ENCODE data around the gene ABCC1.
"Not testable (repeated sequence)": the region's sequence is repeated elsewhere in the genome, so short reads cannot be mapped to it uniquely, and the experiment has no call there.

Gene ABCC1

DNA sequence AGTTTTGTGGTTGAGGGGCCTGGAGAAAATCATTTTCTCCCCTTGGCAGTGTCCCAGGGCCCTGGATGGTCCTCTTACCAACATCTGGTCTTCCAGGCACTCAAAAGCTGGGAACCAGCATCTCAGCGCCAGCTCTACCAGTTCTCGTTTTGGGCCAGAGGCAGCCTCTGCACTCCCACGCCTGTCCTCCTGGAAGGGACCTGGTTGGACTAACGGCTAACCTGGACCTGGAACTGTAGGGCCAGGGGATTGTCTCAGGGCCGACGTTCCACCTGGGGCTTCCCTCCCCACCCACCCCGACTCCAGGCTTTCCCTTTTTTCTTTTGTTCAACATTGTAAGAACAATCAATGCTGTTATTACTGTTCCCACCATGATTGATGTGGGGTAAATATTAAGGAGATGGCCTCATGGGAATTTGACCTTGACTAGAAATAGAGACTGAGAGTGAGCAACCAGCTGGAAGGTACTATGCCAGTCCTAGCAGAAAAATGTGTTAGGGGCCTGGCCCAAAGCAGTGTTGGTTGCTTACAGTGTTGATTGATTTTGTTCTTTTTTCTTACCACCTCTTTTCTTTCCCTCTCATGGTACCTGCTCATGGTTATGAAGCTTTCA is 192.5 kb downstream of the ABCC1 start:
- DNase-seq (ENCODE audit: low read depth): no peak

DNA sequence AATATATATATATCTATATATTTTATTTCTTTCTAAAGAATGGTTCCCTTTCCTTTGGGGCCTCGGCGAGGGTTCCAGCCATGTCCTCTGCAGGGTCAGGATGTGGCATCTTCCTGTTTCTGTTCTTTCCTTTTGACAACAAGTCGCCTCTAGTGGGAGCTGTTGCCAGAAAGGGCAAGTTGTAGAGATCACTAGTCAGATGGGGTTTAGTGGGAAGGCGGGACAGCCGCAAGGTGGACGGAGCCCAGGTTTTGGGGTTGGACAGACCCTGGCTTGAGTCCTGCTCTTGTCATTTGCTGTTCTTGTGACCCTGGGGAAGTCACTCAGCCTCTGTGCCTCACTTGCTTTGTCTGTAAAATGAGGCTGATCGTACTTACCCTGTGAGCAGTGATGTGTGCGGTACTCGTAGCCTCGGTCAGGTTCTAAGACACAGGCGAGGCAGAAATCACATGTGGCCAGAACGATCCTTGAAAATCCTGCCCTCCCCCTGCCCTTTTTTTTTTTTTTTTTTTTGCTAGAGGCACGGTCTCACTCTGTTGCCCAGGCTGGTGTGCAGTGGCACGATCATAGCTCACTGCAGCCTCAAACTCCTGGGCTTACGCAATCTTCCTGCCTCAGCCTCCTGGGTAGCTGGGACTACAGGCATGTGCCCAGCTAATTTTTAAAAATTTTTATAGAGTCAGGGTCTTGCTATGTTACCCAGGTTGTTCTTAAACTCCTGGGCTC is 193.8 kb downstream of the ABCC1 start:
- DNase-seq (ENCODE audit: low read depth): peak; percentile 58

DNA sequence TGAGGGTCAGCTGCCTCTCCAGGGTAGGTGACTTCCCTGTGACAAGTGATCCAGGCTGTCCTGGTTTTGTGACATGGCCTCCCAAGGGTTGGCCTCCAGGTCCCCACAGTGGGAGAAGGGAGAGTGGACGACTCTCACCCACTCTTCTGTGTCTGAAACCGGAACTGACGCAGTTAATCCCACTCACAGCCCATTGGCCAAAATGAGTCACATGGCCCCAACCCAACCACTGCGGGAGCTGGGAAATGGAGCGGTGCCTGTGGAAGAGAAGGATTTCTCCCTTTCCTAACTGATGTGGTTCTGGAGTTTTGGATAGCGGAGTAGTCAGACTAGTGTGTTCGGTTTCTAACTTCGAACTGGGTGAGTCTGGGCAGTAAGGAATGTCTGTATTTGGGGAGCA is 194.5 kb downstream of the ABCC1 start:
- no peak for DNase-seq (ENCODE audit: low read depth)

DNA sequence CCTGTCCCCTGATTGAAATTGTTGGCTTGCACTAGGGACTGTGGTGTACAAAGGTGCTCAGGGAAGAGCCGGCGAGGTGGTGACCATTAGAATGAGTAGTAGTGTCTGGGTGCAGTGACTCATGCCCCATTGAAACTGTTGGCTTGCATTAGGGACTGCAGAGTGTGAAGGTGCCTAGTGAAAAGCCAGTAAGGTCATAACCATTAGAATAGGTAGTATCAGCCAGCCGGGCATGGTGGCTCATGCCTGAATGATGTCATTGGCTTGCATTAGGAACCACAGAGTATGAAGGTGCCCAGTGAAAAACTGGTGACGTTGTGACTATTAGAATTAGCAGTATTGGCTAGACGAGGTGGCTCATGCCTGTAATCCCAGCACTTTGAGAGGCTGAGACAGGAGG is 195.0 kb downstream of the ABCC1 start:
- no peak for DNase-seq (ENCODE audit: low read depth)

DNA sequence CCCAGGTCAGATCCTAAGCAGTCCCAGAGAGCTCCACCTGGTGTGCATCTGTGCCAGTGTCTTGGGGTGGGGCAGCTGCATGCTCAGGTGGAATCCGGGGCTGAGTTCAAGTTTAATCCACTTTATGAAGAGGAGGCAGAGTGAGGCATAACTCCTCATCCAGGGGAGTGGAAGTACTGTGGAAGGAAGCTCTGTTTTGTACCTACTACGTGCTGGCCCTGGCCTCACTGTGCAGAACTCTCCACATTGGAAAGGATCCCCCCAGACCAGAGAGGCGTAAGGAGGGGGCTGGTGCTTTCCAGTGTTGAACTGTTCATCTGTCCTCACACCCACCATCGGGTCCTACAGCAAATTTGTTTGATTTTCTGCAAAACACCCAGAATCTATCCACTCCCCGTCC is 195.9 kb downstream of the ABCC1 start:
- DNase-seq (ENCODE audit: low read depth): no peak

DNA sequence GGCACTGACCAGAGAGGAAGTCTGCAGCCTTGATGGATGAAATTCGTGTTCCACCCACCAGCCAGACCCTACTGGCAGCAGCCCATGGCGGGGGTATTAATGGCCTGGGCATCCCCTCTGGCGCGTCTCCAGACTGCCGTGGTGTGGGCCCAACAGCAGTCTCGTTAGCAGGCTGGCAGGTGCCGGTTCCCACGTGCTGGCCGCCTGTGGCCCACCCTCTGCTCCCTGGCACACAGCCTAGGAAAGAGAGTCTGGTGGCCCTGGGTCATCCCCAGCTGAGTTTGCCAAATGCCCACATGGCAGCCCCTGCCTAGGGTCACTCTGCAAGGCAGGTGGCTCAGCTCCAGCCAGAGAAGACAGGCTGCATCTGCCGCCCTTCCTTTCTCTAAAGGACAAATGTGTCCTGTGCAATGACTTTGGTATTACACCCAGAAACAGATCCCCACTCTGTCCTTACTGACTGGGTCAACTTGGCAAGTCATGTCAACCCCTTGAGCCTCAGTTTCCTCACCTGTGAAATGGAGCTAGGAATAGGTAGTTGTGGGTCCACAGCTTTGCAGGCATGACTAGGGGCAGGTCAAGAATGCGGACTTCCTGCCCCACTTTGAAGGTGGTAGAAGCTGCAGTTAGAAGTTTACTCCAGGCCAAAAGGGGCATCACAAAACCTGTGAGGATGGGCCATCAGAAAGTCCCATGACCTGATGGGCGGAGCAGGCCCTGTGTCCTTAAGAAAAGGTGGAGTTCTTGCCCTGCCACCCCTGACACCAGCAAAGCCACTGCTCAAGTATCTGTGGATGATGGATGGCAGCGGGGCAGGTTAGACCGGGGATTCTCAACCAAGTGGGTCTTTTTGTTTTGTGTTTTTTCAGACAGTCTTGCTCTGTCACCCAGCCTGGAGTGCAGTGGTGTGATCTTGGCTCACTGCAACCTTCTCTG is 197.2 kb downstream of the ABCC1 start:
- DNase-seq (ENCODE audit: low read depth): no peak

DNA sequence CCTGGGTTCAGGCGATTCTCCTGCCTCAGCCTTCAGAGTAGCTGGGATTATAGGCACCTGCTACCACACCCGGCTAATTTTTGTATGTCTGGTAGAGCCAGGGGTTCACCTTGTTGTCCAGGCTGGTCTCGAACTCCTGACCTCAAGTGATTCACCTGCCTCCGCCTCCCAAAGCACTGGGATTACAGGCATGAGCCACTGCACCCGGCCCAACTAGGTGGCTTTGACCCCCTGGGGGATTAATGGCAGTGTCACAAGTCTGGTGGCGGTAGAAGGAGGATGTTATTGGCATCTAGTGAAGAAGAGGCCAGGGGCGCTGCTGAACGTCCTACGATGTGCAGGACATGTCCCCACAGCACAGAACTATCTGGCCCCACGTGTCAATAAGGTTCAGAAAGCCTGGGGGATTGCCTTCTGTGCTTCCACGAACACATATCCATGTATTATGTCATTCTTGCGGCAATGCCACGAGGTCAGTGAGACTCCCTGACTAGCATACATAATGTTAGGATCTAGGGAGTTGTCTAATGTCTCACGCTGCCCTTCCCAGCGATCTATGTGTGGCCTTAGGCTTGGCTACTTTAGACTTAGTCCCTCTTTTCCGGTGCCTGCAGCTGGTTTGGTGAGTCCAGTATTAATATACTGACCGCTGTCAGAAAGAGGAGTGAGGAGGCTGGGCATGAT is 198.0 kb downstream of the ABCC1 start:
- no peak for DNase-seq (ENCODE audit: low read depth)

DNA sequence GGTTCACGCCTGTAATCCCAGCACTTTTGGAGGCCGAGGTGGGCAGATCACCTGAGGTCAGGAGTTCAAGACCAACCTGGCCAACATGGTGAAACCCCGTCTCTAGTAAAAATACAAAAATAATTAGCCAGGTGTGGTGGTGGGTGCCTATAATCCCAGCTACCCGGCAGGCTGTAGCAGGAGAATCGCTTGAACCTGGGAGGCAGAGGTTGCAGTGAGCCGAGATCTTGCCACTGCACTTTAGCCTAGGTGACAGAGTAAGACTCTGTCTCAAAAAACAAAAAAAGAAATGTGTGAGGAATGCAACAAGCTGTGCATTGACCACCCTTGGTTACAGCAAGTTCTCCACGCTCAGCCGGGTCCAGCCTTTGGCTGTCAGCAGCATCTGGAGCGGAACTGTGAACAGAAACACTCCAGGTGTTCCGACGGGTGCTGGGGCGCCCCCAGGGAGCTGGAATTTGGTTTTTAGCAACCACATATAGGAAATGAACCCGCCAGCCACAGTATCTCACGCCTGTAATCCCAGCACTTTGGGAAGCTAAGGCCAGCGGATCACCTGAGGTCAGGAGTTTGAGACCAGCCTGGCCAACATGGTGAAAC is 198.7 kb downstream of the ABCC1 start:
- DNase-seq (ENCODE audit: low read depth): not testable (repeated sequence)

DNA sequence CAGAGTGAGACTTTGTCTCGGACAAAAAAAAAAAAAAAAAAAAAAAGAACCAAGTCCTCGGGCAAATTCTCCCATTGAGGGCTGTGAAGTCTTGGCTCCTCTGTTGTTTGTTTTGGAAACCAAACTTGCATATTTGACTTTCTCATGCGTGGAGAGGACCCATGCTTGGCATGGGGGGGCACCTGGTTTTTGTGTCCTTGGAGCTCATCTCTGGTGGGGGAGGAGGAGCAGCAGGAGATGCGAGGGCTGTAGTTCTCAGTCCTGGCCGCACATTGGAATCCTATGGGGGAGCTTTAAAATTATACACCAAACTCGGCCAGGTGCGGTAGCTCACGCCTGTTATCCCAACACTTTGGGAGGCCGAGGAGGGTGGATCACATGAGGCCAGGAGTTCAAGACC is 199.3 kb downstream of the ABCC1 start:
- no peak for DNase-seq (ENCODE audit: low read depth)

DNA sequence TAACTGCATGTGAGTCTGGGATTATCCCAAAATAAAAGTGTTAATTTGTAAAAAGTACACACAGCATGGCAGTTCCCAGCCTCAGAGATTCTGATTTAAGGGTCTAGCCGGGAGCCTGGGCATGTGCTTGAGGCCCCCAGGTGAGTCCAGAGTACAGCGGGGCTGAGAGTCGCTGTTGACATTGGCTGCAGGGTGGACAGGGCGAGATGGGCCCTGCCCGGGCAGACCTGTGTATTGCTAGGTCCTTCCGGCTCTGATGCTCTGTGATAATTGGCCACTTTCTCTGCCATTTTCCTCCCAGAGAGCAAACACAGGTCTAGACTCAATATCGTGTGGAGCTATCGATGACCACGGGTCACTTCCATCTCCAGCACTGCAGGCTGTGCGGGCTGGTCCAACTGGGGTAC is 200.3 kb downstream of the ABCC1 start:
- no peak for DNase-seq (ENCODE audit: low read depth)

DNA sequence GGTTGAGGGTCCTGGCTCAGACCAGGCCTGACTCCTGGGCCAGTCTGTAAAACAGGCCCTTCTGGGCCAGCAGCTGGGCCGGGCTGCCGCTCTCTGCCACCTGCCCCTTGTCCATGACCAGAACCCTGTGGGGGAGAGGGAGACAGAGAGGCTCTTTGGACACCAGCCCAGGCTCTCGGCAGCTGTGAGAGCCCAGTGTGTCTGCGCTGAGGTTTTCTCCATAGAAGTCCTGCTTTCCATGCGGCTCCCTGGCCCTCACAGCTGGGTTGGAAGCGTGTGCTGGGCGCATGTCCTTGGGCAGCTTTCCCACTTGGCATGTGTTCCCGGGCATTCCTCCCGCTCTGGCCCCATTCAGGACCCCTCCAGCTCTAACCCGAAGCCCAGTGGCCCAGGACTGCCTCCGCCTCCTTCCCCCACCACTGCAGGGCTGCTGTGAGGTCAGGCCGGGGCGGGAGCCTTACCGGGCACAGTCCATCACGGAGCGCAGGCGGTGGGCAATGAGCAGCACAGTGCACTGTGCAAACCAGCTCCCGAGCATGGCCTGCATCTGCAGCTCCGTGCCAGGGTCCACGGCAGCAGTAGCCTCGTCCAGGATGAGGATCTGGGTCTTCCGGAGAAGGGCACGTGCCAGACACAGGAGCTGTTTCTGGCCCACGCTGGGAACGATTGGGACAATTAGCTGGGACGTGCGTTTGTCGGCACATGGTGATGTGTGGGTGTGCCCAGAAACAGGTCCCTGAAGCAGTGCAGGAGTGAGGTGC is 200.9 kb downstream of the ABCC1 start:
- no peak for DNase-seq (ENCODE audit: low read depth)

DNA sequence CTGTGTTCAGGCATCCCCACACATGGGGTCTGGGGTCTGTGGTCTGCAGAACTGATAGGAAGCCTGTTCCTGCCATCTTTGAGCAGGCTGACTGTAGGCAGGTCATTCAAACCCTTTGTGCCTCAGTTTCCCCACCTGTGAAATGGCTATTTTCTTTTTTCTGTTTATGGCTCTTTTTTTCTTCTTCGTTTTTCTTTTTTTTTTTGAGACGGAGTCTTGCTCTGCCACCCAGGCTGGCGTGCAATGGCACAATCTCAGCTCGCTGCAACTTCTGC is 201.4 kb downstream of the ABCC1 start:
- no peak for DNase-seq (ENCODE audit: low read depth)

DNA sequence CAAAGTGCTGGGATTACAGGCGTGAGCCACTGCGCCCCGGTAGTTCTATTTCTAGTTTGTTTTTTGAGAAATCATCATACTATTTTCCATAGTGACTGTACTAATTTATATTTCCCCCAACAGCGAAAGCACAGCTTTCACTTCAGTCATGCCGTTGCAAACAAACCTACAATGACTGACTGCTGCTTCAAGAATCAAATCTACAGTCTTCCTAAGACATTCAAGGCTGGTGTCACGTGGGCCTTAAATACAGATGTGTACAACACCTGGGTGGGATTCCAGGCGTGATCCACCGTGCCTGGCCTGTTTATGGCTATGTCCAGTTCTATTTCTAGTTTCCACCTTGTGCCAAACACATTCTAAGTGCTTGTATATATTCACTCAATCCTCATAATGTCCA is 201.9 kb downstream of the ABCC1 start:
- no peak for DNase-seq (ENCODE audit: low read depth)

DNA sequence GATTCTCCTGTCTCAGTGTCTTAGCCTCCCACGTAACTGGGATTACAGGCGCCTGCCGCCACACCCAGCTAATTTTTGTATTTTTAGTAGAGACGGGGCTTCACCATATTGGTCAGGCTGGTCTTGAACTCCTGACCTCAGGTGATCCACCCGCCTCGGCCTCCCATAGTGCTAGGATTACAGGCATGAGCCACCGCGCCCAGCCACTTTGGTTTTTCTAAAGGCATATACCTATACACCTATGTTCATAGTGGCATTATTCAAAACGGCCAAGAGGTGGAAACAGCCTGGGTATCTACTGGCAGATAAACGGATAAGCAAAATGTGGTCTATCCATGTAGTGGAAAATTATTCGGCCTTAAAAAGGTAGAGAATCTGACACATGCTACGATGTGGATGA is 203.6 kb downstream of the ABCC1 start:
- DNase-seq (ENCODE audit: low read depth): not testable (repeated sequence)

DNA sequence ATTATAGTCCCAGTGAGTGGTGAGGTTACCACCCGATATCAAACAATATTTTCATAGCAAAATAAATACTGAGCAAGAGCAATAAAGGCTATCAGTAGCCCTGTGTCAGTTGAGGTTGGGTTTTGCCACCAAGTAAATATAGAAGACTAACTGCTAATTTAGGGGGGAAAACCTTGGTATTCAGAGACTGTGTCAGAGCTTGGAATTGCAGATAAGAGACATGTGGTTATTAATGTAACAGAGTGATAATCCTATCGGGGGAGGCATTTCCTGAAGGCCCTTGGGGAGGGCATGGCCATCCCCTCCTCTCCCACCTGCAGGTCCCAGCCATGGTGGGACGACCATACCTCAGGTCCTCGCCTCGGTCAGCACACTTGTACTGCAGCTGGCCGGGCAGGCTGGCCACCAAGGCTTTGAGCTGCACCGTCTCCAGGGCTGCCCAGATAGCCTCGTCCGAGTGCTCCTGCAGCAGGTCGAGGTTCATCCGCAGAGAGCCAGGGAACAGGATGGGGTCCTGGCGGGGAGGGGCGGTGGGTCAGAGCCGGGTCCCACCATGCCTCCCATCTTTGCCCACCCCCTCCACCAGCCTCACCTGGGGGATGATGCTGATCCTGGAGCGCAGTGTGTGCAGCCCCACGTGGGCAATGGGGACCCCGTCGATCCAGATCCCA is 205.0 kb downstream of the ABCC1 start:
- DNase-seq (ENCODE audit: low read depth): peak; percentile 20

DNA sequence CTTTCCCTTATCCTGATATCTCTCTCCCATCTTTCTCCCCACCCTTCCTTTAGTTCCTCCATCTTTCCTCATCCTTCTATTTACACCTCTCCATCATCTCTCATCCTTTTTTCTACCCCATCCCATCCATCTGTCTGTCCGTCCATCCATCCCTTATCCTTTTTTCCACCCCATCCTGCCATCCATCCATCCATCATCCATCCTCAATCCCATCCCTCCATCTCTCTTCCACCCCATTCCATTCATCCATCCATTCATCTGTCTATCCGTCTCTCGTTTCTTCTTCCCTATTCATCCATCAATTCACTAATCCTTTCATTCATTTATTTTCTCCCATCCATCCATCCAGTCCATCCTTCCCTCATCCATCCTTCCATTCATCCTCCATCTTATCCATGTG is 205.8 kb downstream of the ABCC1 start:
- no peak for DNase-seq (ENCODE audit: low read depth)

DNA sequence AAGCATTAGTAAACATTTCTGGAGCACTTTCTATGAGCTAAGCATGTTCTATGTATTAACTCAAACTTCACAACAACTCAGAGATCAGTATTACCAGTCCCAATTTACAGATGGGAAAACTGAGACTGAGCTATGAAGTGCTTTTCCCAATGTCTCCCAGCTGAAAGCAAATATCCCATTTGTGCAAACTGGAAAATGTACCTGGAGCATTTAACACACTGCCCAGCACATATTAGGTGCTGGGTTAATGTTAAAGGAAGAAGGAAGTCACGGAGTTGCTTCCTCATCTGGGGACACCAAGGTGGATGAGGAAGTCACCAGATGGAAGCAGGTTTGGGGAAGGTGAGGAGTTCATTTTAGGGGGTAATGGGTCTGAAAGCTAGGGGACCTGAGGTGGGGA is 207.8 kb downstream of the ABCC1 start:
- DNase-seq (ENCODE audit: low read depth): no peak

DNA sequence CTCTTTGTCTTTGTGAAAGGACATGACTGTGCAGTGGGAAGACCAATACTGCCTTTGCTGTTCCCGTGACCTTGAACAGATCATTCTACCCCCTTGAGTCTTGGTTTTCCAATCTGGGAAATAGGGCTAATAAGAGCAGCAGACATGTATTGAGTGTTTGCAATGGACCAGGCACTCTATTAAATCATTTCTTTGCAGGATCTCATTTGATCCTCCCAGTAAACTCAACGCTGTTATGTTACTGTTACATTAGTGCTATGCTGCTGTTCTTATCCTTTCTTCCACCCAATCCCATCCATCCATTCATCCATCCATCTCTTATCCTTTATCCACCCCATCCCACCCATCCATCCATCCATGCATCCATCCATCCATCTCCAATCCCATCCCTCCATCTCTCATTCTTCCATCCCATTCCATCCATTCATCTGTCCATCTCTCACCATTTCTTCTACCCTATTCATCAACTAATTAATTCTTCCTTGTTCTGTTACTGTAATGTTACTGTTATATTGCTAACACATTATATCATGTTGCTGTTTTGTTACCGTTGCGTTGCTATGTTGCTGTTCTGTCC is 208.8 kb downstream of the ABCC1 start:
- DNase-seq (ENCODE audit: low read depth): no peak

DNA sequence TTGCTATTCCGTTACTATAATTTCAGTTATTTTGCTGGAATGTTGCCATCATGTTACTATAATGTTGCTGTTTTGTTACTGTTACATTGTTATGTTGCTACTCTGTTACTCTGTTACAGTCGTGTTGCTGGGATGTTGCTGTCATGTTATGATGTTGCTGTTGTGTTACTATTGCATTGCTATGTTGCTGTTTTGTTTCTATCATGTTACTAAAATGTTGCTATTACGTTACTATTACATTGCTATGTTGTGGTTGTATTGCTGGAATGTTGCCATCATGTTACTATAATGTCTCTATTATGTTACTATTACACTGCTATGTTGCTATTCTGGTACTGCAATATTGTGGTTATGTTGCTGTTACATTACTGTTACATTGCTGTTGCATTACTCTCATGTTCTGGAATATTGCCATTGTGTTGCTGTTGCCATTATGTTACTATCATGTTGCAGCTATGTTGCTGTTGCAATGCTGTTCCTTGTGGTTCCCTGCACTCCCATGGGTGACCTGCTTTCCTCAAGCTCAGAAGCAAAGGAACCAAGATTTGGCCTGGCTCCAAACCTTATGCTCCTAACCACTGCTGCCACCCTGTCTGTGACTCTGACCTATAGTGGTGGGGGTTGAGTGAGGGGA is 209.4 kb downstream of the ABCC1 start:
- DNase-seq (ENCODE audit: low read depth): no peak

DNA sequence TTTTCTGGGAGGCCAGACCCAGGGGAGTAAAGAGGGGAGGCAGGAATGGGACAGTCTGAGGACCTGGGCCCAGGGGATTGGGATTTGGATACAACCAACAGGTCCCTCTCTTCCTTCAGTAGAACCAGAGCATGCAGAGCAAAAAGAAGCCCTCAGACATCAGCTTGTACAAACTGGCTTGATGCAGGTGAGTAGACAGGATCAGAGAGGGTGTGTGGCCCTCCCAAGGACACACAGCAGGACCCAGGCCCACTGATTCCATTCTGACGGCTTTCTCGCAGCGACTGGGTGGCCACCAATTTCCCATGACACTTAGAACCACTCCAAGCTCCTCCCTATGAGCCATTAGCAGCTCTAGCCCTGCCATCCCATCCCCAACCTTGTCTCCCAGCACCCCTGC is 210.2 kb downstream of the ABCC1 start:
- no peak for DNase-seq (ENCODE audit: low read depth)

Data from CMK (cell line).